K562 (cell line): Measurements from ENCODE around the gene TTC6. TPM values are rescaled to one million over a fixed set of nuclear protein-coding genes. Genes with fewer than 3 reads are reported as not detected.

Source experiments
- ATAC-seq: fragments of 200-7000 bp; cut with Tn5 transposase; 3 replicates; pipeline ENCODE4 v1.9.1; 2020; ENCODE audit warnings: moderate library complexity
- BruUV-seq: library from RNA; stranded (reverse); fragments of 400-500 nt; replicated peaks from 2 replicates; lab custom pipeline; 2021; lab: Mats Ljungman, UMichigan
- CTCF ChIA-PET: fragments of 300-600 bp; formaldehyde crosslinking; extraction: SDS; loops from one replicate; lab custom pipeline; 2021; ENCODE audit warnings: low intra/inter-chr PET ratio; lab: Yijun Ruan, JAX
- POLR2A ChIA-PET: fragments of 300-600, 350-650 bp; sonication (Branson Sonifier 250); formaldehyde crosslinking; extraction: SDS; loops from one replicate; lab custom pipeline; 2021; ENCODE audit warnings: antibody characterized with exemption, inconsistent platforms; lab: Yijun Ruan, JAX
- DNase-seq, 4 experiments: peaks; one replicate each; pipeline versions ENCODE4 v3.0.0 to v3.0.0-alpha.2; 2011 to 2018; ENCODE audit warnings: low spot score in 3 of 4, mixed read lengths in 3 of 4; ENCODE audit errors: extremely low read depth in 1 of 4
- FAIRE-seq: peaks from 2 replicates; lab custom pipeline; 2011; peaks lifted over from hg19 to GRCh38; lab: Jason Lieb, UNC
- H2AFZ ChIP-seq: 2 replicates; pipeline ENCODE4 v1.6.0; 2011; ENCODE audit warnings: low read depth, low read length, control low read depth, inconsistent platforms
- H3K27ac ChIP-seq: fragments of 200-600 bp; 3 replicates; pipeline ENCODE4 v1.8.0; 2011; ENCODE audit warnings: low read depth, mild to moderate bottlenecking, control low read depth, inconsistent platforms, low read length, moderate library complexity, mixed read lengths; ENCODE audit errors: extremely low read depth
- H3K27me3 ChIP-seq, 2 experiments: fragments of 300-600 bp in 1 of 2; 2 replicates in 1 of 2; 3 replicates in 1 of 2; pipeline versions ENCODE4 v1.6.0 to v1.8.0; 2011; ENCODE audit warnings: inconsistent platforms in 2 of 2, low read length in 2 of 2, mild to moderate bottlenecking in 1 of 2, mixed read lengths in 1 of 2, moderate library complexity in 1 of 2; ENCODE audit not compliant: control insufficient read depth in 2 of 2, insufficient read depth in 2 of 2
- H3K36me3 ChIP-seq: fragments of 300-600 bp; 3 replicates; pipeline ENCODE4 v1.8.0; 2011; ENCODE audit warnings: mild to moderate bottlenecking, low read length, inconsistent platforms; ENCODE audit not compliant: control insufficient read depth, insufficient read depth
- H3K4me1 ChIP-seq, 2 experiments: fragments of 200-600 bp in 1 of 2; replicated peaks in 1 of 2; 2 replicates in 1 of 2; 3 replicates in 1 of 2; pipeline versions ENCODE4 v1.5.1 to v1.8.0; 2011; ENCODE audit warnings: inconsistent platforms in 2 of 2, low read length in 2 of 2, mild to moderate bottlenecking in 1 of 2, mixed read lengths in 1 of 2, moderate library complexity in 1 of 2; ENCODE audit not compliant: control insufficient read depth in 2 of 2, insufficient read depth in 2 of 2
- H3K4me2 ChIP-seq: 2 replicates; pipeline ENCODE4 v1.6.1; 2011; ENCODE audit warnings: low read length, control low read depth, inconsistent platforms, mixed read lengths; ENCODE audit not compliant: insufficient read depth
- H3K4me3 ChIP-seq: fragments of 200-600 bp; sonication (generic), shearing (Covaris generic); 2 replicates; pipeline ENCODE4 v1.5.1; 2016; ENCODE audit warnings: control low read depth, inconsistent platforms
- H3K79me2 ChIP-seq: fragments of 200-600 bp; 3 replicates; pipeline ENCODE4 v1.8.0; 2011; ENCODE audit warnings: low read length, inconsistent platforms; ENCODE audit not compliant: control insufficient read depth, insufficient read depth
- H3K9ac ChIP-seq, 2 experiments: 2 replicates each; pipeline versions ENCODE4 v1.6.0 to v1.6.1; 2011; ENCODE audit warnings: low read depth in 2 of 2, low read length in 2 of 2, control low read depth in 1 of 2, inconsistent platforms in 1 of 2, mild to moderate bottlenecking in 1 of 2, mixed read lengths in 1 of 2; ENCODE audit not compliant: insufficient read depth in 1 of 2
- H3K9me1 ChIP-seq: one replicate; pipeline ENCODE4 v1.6.0; 2011; ENCODE audit warnings: inconsistent platforms, mild to moderate bottlenecking, low read length, moderate library complexity; ENCODE audit not compliant: control insufficient read depth, insufficient read depth
- H3K9me3 ChIP-seq: replicated peaks from 2 replicates; pipeline ENCODE4 v1.5.1; 2011; ENCODE audit warnings: low read depth, low read length, inconsistent platforms; ENCODE audit not compliant: control insufficient read depth, insufficient read depth
- H4K20me1 ChIP-seq: replicated peaks from 2 replicates; pipeline ENCODE4 v1.6.1; 2011; ENCODE audit warnings: low read length, inconsistent platforms, mixed read lengths; ENCODE audit not compliant: control insufficient read depth, insufficient read depth
- MCM5 ChIP-seq: fragments of 450-650 bp; IDR thresholded peaks from 2 replicates; pipeline ENCODE4 v1.6.1; 2016; ENCODE audit warnings: low read depth
- MLLT1 ChIP-seq, 2 experiments: fragments of 450-650 bp; IDR thresholded peaks; 2 replicates each; pipeline ENCODE4 v1.6.1; 2016
- MTA1 ChIP-seq: fragments of 450-650 bp; IDR thresholded peaks from 2 replicates; pipeline ENCODE4 v1.6.1; 2017; ENCODE audit warnings: borderline replicate concordance
- SMARCA4 ChIP-seq: fragments of 450-650 bp; IDR thresholded peaks from 2 replicates; pipeline ENCODE4 v1.6.1; 2016
- TAF15 ChIP-seq: fragments of 200-400 bp; formaldehyde crosslinking; IDR thresholded peaks from 2 replicates; pipeline ENCODE4 v1.6.1; 2017; ENCODE audit warnings: mild to moderate bottlenecking, low read depth, low read length, moderate library complexity
- ZNF184 ChIP-seq: sonication (generic); formaldehyde crosslinking; IDR thresholded peaks from 2 replicates; pipeline ENCODE4 v1.5.0; 2020; ENCODE audit warnings: missing genetic modification reagents
- ZNF274 ChIP-seq: IDR thresholded peaks from 2 replicates; pipeline ENCODE4 v1.6.1; 2011; ENCODE audit warnings: low read depth, mild to moderate bottlenecking, low read length, moderate library complexity, borderline replicate concordance
- WGBS: fragments of 100-300 bp; shearing (Covaris generic); methylation state at CpG from one replicate; pipeline ENCODE4 v1.1.6; 2016; ENCODE audit warnings: low coverage, mixed read lengths; ENCODE audit not compliant: insufficient coverage; ENCODE audit errors: missing lambda C conversion rate; 5-methylcytosine and 5-hydroxymethylcytosine counted together
- in situ Hi-C: fragments of 300-500 bp; cut with MboI; formaldehyde crosslinking; loops from 4 replicates; pipeline ENCODE4 v1.15.0; 2018; ENCODE audit warnings: inconsistent platforms, mixed read lengths
- intact Hi-C: fragments of 100-400 bp; cut with micrococcal nuclease; formaldehyde crosslinking; loops from 2 replicates; pipeline ENCODE4 v1.14.2; 2022
- polyA plus RNA-seq, 8 experiments: library from polyadenylated mRNA; depleted of rRNA in 4 of 8; stranded (reverse) in 5 of 8; unstranded in 3 of 8; fragments of >200 nt; fragmentation: Nextera tagmentation in 2 of 8; fragmentation: Illumina TruSeq in 1 of 8; extraction: Ambion mirVana in 2 of 8; extraction: Trizol in 1 of 8; gene quantifications; 2 replicates each; pipeline versions ENCODE4 v1.2.1 to v1.2.3, GENCODE V29; 2011 to 2014; ENCODE audit warnings: inconsistent platforms in 1 of 8, missing spikeins in 1 of 8
- total RNA-seq, 7 experiments: library from RNA; depleted of rRNA in 6 of 7; stranded (reverse); fragments of >200 nt in 6 of 7; fragmentation: Illumina TruSeq in 2 of 7; extraction: Trizol in 2 of 7; gene quantifications; 2 replicates each; pipeline versions ENCODE4 v1.2.1 to v1.2.3, GENCODE V29; 2011 to 2021; ENCODE audit warnings: low replicate concordance in 1 of 7

The TTC6 gene
- total and polyA plus RNA-seq, 9 of the 15 experiments (the other 6 are each of a cell fraction or from before 2014, with no cell fraction given) = 0.04 to 0.23 (median 0.08) TPM; not detected in 5

DNA sequence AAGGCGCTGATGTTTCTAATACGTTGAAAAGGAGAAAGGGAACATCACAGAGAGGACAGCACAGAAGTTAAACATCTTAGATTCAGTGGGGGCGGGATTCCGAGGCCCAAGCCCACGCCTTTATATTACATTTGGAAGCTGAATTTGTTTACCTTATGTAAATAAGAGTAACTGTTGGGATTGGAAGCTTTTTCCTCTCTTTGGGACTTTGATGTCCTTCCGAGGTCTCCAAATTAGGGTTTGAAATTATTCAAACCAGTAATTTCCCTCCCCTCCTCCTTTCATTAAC, 6.8 kb upstream of the TTC6 start:
- FAIRE-seq (no peak), DNase-seq (no peak), ATAC-seq (no peak)
- H3K4me2 ChIP-seq = no peak overlapping the region
- no peaks in the 10 kb centered on the region for H3K9me3 ChIP-seq
- H3K27me3 ChIP-seq = no peaks in the 10 kb centered on the region
- ChIA-PET CTCF (no interaction called here), POLR2A (no interaction called here)
- peaks cover 2% of the 10 kb centered on the region; the same call in 1 of the 3 replicates for H3K79me2 ChIP-seq
- no peak for TF ChIP-seq TAF15
- TF ChIP-seq MTA1 = no peak
- TF ChIP-seq MLLT1 (IDR thresholded peaks at IDR 0.05) = no peak
- no peak for TF ChIP-seq MCM5
- TF ChIP-seq SMARCA4 = no peak
- no peak for TF ChIP-seq ZNF274
- TF ChIP-seq ZNF184 (CRISPR knock-in tag) = no peak
- no peaks in the 10 kb centered on the region for H3K9me1 ChIP-seq
- BruUV-seq = no TSS peak
- H3K4me1 ChIP-seq = peaks cover 0 to 9% of the 10 kb centered on the region in 2 experiments; a peak in 1 of 5 replicates
- H4K20me1 ChIP-seq = no peaks in the 10 kb centered on the region
- H3K9ac ChIP-seq = no peak overlapping the region
- H3K27ac ChIP-seq = no peak overlapping the region
- intact Hi-C loops (no loop called here), in situ Hi-C loops (loop anchor here (25.0 kb wide), 1 partner anchor 326 kb away; no protein-coding TSS in a partner anchor)
- H2AFZ ChIP-seq = no peak overlapping the region
- H3K36me3 ChIP-seq = no peaks in the 10 kb centered on the region
- no peak overlapping the region for H3K4me3 ChIP-seq
- 76% methylated on average over 5 of the region's 6 CpGs for WGBS
